ES-I3 (cell line): ENCODE results near the gene MAPK8IP1.
A peak's percentile ranks its signal among the peaks of the same experiment; 100 is the strongest.
"Not testable (repeated sequence)": the region's sequence is repeated elsewhere in the genome, so short reads cannot be mapped to it uniquely, and the experiment has no call there.

ENCODE experiments used
- H3K36me3 ChIP-seq: 2 replicates; pipeline ENCODE4 v1.6.1; 2013; ENCODE audit warnings: mild to moderate bottlenecking, low read length, control low read depth, moderate library complexity; ENCODE audit not compliant: insufficient read depth
- H3K4me1 ChIP-seq: 2 replicates; pipeline ENCODE4 v1.6.1; 2013; ENCODE audit warnings: mild to moderate bottlenecking, control low read depth, low read length; ENCODE audit not compliant: insufficient read depth
- H3K9ac ChIP-seq: 2 replicates; pipeline ENCODE4 v1.6.1; 2013; ENCODE audit warnings: low read depth, mild to moderate bottlenecking, low read length, moderate library complexity
- H3K9me3 ChIP-seq: 2 replicates; pipeline ENCODE4 v1.6.1; 2013; ENCODE audit warnings: mild to moderate bottlenecking, low read length, moderate library complexity; ENCODE audit not compliant: control insufficient read depth, insufficient read depth

MAPK8IP1 gene

DNA sequence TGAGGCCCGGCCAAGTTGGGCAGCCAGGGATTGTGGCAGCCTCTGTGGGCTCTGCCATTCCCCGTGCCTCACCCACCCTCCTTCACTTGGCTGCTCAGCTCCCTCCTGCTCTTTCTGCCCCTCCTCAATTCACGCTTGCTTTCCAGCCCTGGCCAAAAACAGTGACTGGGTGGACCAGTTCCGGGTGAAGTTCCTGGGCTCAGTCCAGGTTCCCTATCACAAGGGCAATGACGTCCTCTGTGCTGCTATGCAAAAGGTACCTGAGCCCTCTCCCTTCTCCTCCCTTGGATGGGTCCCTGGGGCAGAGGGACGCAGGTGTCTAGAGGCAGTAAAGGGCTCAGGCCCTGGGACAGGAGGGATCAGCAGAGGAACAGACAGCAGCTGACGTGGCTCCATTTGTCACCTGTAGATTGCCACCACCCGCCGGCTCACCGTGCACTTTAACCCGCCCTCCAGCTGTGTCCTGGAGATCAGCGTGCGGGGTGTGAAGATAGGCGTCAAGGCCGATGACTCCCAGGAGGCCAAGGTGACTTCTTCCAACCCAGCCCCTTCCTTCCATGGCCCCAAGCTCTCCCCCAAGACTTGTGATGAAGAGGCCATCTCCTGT lies 19.0 kb downstream of the MAPK8IP1 start:
- Histone ChIP-seq H3K9ac (no peak overlapping the region), H3K9me3 (no peaks in the 10 kb centered on the region), H3K36me3 (no peaks in the 10 kb centered on the region), H3K4me1 (peaks cover 4% of the 10 kb centered on the region; the same call in 1 of the 2 replicates)

DNA sequence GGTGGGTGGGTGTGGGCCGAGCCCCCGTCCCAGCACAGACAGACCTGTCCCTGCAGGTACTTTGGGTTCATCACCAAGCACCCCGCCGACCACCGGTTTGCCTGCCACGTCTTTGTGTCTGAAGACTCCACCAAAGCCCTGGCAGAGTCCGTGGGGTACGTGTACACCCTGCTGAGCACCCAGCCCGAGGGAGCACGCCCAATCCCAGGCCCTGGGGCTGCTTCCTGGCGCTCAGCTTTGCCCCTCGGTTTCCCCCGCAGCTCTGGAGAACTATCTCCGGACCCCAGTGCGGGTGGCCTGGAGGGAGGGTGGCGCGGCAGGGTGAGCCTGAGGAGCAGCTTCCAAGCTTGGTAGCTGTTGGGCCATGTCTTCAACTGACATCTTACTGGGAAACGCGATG lies 19.6 kb downstream of the MAPK8IP1 start:
- Histone ChIP-seq H3K9ac (no peak overlapping the region), H3K4me1 (peaks cover 4% of the 10 kb centered on the region; the same call in 1 of the 2 replicates), H3K9me3 (no peaks in the 10 kb centered on the region), H3K36me3 (no peaks in the 10 kb centered on the region)

DNA sequence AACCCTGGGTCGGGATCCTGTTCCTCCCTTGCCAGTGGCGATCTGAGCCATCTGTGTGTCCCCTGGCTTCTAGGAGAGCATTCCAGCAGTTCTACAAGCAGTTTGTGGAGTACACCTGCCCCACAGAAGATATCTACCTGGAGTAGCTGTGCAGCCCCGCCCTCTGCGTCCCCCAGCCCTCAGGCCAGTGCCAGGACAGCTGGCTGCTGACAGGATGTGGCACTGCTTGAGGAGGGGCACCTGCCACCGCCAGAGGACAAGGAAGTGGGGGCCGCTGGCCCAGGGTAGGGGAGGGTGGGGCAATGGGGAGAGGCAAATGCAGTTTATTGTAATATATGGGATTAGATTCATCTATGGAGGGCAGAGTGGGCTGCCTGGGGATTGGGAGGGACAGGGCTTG lies 20.1 kb downstream of the MAPK8IP1 start:
- not testable (repeated sequence) for H3K4me1 ChIP-seq, H3K36me3 ChIP-seq, H3K9me3 ChIP-seq, H3K9ac ChIP-seq

DNA sequence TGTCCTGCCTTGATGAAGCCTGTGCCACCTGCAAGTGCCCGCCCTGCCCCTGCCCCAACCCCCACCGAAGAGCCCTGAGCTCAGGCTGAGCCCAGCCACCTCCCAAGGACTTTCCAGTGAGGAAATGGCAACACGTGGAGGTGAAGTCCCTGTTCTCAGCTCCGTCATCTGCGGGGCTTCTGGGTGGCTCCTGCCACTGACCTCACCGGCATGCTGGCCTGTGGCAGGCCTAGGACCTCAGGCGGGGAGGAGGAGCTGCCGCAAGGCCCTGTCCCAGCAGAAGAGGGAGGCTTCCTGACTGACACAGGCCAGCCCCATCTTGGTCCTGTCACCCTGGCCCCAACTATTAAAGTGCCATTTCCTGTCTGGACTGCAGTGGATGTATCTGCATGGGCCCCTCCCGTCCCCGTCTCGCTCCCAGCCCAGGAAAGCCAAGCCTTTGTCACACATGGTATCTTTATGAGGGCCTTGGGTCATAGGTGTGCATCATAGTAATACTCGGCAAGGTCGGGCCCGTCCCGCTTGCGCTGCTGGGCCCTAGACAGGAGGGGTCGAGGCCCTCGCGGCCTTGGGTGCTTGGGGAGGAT lies 20.7 kb downstream of the MAPK8IP1 start:
- no peaks in the 10 kb centered on the region for H3K36me3 ChIP-seq
- peaks cover 4% of the 10 kb centered on the region; the same call in 1 of the 2 replicates for H3K4me1 ChIP-seq
- no peaks in the 10 kb centered on the region for H3K9me3 ChIP-seq
- no peak overlapping the region for H3K9ac ChIP-seq

DNA sequence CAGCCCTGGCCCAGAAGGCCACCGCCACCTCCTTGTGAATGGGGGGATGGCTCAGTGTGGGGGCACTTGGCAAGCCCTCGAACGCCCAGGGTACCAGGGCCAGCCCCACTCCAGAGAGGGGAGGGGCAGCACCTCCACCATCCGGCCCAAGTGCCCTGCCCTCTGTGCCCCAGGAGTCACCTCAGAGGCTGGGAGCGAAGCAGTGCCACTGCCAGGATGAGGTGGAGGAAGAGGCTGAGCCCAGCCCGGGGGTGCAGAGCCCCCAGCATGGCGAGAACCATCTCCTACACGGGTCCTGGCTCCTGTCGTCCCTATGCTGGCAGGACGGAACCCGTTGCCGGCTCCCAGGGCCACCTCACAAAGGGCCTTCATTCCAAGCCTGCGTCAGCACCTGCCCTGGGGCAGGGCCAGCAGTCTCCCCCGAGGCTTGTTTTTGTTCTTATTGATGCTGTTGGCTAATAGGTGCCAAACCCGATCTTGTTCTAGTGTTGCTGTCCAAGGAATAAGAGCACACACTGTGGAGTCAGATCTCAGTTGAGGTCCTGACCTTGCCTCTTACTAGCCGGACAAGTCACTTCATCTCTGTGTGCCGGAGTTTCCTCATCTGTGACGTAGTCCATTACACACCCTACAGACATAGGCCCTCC lies 21.6 kb downstream of the MAPK8IP1 start, which contains the start of gene FREY1:
Gene FREY1 (minus strand): TSS at position 307 of the 647 bp plus-strand sequence. CDS start 26 bp downstream, at position 281.
- peaks cover 4% of the 10 kb centered on the region; the same call in 1 of the 2 replicates for H3K4me1 ChIP-seq
- H3K9me3 ChIP-seq = no peaks in the 10 kb centered on the region
- no peaks in the 10 kb centered on the region for H3K36me3 ChIP-seq
- no peak within 1 kb of the TSS for H3K9ac ChIP-seq

DNA sequence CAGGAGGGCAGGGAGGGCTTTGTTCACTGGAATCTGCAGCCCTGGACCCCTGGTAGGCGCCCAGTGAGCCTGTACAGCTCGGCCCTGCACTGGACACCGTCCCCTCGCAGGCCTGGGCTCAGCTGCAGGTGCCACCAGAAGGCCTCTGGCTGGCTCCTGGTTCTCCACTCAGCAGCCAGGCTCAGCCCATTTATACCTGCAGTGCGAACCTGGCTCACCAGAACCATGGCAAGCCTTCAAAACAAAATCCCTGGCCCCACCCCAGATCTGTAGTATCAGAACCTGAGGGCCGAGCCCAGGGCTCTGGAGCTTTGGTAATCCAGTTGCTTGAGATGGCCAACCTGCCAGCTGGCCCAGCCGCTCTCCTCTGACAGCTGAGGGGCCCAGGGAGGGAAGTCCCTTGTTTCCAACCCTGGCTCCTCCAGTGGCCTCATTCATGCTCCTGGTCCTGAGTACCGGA lies 22.5 kb downstream of the MAPK8IP1 start:
- peaks cover 4% of the 10 kb centered on the region; the same call in 1 of the 2 replicates for H3K4me1 ChIP-seq
- no peaks in the 10 kb centered on the region for H3K9me3 ChIP-seq

DNA sequence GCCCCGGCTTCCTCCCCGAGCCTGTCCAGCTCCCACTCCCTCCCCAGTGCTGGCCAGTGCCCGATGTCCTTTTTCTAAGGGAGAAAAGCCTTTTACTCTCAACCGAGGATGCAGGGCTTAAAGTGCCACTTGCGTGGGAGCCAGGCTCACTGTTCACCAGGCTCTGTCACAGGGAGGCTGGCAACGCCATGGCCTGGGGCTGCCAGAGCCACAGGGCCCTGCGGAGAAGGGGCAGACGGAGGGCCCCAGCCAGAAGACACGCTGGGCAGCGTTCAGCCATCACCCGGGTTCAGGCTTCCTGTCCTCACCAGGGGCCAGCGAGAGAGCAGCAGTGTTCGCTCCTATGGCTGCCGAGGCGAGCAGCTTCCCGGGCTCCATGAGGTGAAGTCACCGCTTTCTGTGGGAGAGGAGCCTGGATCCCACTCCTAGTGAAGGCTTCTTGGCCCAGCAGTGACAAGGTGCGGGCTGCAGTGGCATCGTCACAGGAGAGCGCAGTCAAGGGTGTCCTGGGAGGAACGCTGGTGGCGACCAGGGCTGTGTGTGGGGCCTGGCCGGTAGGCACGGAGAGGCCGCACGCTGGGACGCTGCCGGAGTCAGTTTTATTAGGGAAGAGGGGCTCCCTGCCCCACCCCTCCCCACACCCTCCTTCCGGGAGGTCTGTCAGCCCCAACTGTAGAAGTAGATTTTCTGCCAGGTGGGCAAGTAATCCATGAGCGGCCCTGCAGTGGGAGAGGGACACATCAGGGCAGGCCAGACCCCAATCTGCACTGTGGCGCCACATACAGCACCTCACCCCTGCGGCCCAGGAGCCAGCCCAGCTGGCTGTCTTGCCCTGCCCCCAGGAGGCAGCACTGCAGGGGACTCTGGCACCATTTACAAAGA lies 24.4 kb downstream of the MAPK8IP1 start:
- Histone ChIP-seq H3K36me3 (peaks cover under 1% of the 10 kb centered on the region; the same call in 1 of the 2 replicates), H3K9ac (no peak overlapping the region), H3K4me1 (peaks cover 4% of the 10 kb centered on the region; the same call in 1 of the 2 replicates), H3K9me3 (no peaks in the 10 kb centered on the region)

More for the DNA sequence above, 22.5 kb downstream of the MAPK8IP1 start:
- no peak overlapping the region for H3K9ac ChIP-seq
- H3K36me3 ChIP-seq = no peaks in the 10 kb centered on the region

DNA sequence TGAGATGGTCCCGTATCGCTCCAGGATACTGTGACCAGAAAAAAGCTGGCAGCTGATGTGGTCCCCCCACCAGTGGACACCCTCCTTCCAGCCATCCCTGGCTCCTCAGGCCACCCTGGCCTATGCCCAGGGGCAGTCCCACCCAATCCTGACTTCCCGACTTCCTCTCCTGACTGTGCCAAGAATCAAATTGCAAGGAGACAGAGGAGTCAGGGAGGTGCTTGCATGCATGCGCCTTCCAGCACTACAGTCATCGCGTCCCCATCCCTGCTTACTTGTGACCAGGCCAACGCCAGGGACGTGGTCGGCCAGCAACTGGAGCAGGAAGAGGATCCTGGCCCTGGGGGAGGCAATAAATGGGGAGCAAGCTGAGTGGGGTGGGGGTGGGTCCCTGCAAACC lies 25.2 kb downstream of the MAPK8IP1 start:
- H3K4me1 ChIP-seq = peaks cover 4% of the 10 kb centered on the region; the same call in 1 of the 2 replicates
- H3K9me3 ChIP-seq = no peaks in the 10 kb centered on the region
- peaks cover 6% of the 10 kb centered on the region; the same call in 1 of the 2 replicates for H3K36me3 ChIP-seq
- no peak overlapping the region for H3K9ac ChIP-seq

DNA sequence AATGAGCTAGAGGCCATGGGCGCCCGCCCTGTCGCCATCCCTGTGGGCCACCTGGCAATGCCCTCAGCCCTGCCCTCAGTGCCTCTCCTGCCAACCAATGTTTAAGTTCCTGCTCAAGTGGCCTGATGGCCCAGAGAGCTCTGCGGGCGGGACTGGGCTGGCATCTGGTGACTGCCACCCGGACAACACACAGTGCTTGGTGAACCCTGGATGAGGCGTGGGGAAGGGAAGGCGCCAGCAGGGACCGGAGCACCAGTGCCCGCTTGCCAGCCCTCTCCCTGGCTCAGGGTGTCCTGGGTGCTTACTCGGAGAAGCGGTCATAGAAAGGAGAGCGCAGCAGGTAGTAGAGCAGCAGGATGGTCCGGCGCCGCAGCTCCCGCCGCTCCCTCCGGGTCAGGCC lies 28.1 kb downstream of the MAPK8IP1 start:
- peaks cover 9% of the 10 kb centered on the region; the same call in 1 of the 2 replicates for H3K36me3 ChIP-seq

DNA sequence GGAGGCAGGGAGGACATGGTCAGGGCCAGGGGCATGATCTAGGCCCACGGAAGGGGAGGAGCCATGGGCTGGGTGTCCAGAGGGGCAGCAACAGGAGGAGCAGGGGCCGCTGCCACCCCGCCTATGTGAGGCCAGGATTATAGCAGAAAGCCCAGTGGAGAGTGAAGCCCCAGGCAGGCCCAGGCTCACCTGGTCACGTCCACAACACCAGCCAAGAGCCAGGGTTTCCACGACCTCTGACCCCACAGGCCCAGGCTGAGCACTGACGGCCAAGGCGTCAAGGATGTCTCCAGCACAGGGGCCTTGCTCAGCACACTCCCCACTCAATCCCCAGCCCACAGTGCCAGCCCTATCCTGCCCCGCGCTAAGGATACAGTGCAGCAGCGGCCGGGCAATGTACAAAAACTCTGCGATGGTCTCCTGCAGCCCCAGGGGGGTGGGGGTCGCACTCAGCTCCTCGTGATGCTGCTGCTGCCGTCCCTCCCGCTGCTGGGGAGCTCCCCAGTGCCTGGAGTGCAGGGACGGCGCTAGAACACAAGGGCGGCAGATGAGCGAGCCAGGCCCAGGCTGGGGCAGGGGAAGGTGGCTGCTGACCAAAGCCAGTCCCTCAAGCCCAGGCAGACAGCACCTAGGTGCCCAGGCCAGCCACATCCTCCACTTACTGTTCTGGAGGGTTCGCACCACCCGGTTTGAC lies 28.6 kb downstream of the MAPK8IP1 start:
- H3K9ac ChIP-seq = no peak overlapping the region
- no peaks in the 10 kb centered on the region for H3K9me3 ChIP-seq
- peaks cover 4% of the 10 kb centered on the region; the same call in 1 of the 2 replicates for H3K4me1 ChIP-seq
- H3K36me3 ChIP-seq = peaks cover 9% of the 10 kb centered on the region; the same call in 1 of the 2 replicates

More for the DNA sequence above, 28.1 kb downstream of the MAPK8IP1 start:
- peaks cover 4% of the 10 kb centered on the region; the same call in 1 of the 2 replicates for H3K4me1 ChIP-seq
- H3K9me3 ChIP-seq = no peaks in the 10 kb centered on the region
- H3K9ac ChIP-seq = no peak overlapping the region

DNA sequence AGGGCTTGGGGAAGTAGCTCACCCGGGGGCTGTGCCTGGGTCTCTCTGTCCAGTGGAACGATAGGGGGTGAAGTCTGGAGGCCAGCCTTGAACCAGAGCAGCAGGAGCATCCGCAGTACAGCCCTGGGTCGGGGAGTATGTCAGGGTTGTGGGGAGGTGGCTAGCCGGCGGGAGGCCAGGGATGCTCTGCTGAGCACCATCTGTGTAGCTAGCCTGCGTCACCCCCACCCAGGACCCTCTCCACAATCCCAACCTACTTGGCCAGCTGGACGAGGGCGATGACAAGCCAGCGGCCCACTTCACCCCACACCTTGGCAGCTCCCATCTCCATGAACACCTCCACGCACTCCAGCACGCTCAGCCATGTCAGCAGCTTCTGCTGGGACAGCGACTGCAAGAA lies 30.0 kb downstream of the MAPK8IP1 start:
- no peak overlapping the region for H3K9ac ChIP-seq
- H3K36me3 ChIP-seq = peaks cover 9% of the 10 kb centered on the region; the same call in 1 of the 2 replicates
- H3K4me1 ChIP-seq = peaks cover 11% of the 10 kb centered on the region
- H3K9me3 ChIP-seq = no peaks in the 10 kb centered on the region

DNA sequence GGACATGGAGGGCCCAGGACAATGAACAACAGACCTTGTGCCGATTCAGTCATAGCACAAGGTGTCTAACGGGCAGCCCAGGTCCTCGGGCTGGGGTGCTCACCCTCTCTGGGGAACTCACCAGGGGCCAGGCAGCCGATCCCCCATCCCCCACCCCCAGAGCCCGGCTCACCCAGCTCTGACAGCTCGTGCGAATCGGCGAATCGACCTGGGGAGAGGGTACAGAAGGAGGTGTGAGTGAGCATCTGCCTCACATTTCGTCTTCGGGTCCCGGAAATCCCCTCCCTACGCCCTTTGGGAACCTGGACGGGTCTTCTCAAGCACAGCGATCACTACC lies 31.8 kb downstream of the MAPK8IP1 start:
- Histone ChIP-seq H3K9ac (peak overlapping the region; percentile 94), H3K36me3 (peaks cover 9% of the 10 kb centered on the region; the same call in 1 of the 2 replicates), H3K4me1 (peaks cover 20% of the 10 kb centered on the region), H3K9me3 (no peaks in the 10 kb centered on the region)

DNA sequence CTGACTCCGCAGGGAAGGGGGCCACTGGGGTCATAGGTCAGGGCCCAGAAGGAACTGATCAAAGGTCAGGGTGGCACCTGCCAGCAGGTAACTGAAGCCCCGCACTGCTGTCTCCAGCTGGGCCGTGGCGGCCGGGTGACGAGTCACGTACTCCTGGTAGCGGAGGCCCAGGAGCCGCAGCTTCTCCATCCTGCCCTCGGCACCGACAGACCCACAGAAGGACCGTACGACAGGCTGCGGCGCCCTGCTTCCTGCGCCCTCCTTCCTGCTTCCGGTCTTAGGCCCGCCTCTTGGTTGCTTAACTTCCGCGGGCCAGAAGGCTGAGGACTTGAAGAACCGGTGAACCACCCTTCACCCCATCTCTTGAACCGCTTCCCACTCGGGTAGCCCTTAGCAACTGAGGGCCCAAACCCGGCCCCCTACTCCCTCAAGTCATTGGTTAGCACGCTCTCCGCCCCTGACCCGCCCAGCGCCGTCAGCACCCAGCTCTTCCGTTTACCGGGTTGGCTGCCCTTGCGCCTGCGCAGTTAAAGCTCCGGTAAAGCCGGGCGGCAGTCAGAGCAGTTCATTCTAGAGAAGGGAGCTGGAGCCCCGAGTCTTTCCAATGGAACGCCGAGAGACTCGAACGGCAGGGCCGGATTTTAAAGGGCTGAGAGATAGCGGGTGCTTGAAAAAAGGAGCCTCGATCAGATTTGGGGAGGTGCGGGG lies 32.3 kb downstream of the MAPK8IP1 start, which contains the start of gene PEX16:
Gene PEX16 (minus strand): TSS at position 255 of the 708 bp plus-strand sequence. CDS start 66 bp downstream, at position 189.
- peaks cover 20% of the 10 kb centered on the region for H3K4me1 ChIP-seq
- H3K36me3 ChIP-seq = peaks cover 9% of the 10 kb centered on the region; the same call in 1 of the 2 replicates
- no peaks in the 10 kb centered on the region for H3K9me3 ChIP-seq
- peak within 1 kb of the TSS; percentile 94 for H3K9ac ChIP-seq
